DND-41 (cell line): ENCODE results near the gene VPS35L.
A peak's percentile ranks its signal among the peaks of the same experiment; 100 is the strongest.

ENCODE experiments used
- ATAC-seq: fragments of 200-7000 bp; cut with Tn5 transposase; 3 replicates; pipeline ENCODE4 v1.9.1; 2021; ENCODE audit warnings: low read depth; ENCODE audit not compliant: insufficient read depth
- DNase-seq: peaks from one replicate; pipeline ENCODE4 v3.0.0-alpha.2; 2020
- H2AFZ ChIP-seq: 2 replicates; pipeline ENCODE4 v1.6.0; 2012; ENCODE audit warnings: low read depth, low read length
- H3K27ac ChIP-seq: 2 replicates; pipeline ENCODE4 v1.5.1; 2012; ENCODE audit warnings: low read length, inconsistent platforms
- H3K27me3 ChIP-seq: fragments of 200-600 bp; sonication (generic); 2 replicates; pipeline ENCODE4 v1.6.0; 2012; ENCODE audit warnings: low read length, mild to moderate bottlenecking, inconsistent platforms; ENCODE audit not compliant: insufficient read depth, poor library complexity
- H3K36me3 ChIP-seq: 2 replicates; pipeline ENCODE4 v1.5.1; 2012; ENCODE audit warnings: low read length, inconsistent platforms; ENCODE audit not compliant: insufficient read depth
- H3K4me1 ChIP-seq: 2 replicates; pipeline ENCODE4 v1.5.1; 2012; ENCODE audit warnings: mild to moderate bottlenecking, low read length; ENCODE audit not compliant: insufficient read depth
- H3K4me2 ChIP-seq: 2 replicates; pipeline ENCODE4 v1.6.0; 2012; ENCODE audit warnings: mild to moderate bottlenecking, moderate library complexity, low read length, inconsistent platforms; ENCODE audit not compliant: insufficient read depth
- H3K4me3 ChIP-seq, 2 experiments: fragments of 200-600 bp in 1 of 2; shearing (Covaris generic) in 1 of 2; 2 replicates each; pipeline ENCODE4 v1.5.1; 2012 to 2016; ENCODE audit warnings: inconsistent platforms in 2 of 2, low read length in 2 of 2, mild to moderate bottlenecking in 2 of 2, low read depth in 1 of 2, moderate library complexity in 1 of 2
- H3K79me2 ChIP-seq: 2 replicates; pipeline ENCODE4 v1.6.0; 2012; ENCODE audit warnings: low read length, inconsistent platforms; ENCODE audit not compliant: insufficient read depth
- H3K9ac ChIP-seq: 2 replicates; pipeline ENCODE4 v1.6.0; 2012; ENCODE audit warnings: low read depth, mild to moderate bottlenecking, inconsistent platforms, low read length, moderate library complexity
- H3K9me3 ChIP-seq: 2 replicates; pipeline ENCODE4 v1.5.1; 2012; ENCODE audit warnings: low read length, moderate library complexity, mild to moderate bottlenecking, inconsistent platforms; ENCODE audit not compliant: insufficient read depth, severe bottlenecking
- H4K20me1 ChIP-seq: 2 replicates; pipeline ENCODE4 v1.6.0; 2012; ENCODE audit warnings: low read length; ENCODE audit not compliant: insufficient read depth
- CTCF ChIP-seq: IDR thresholded peaks from 2 replicates; pipeline ENCODE4 v1.5.1; 2012; ENCODE audit warnings: borderline replicate concordance, low read length, moderate library complexity, mild to moderate bottlenecking; ENCODE audit not compliant: poor library complexity, severe bottlenecking; ENCODE audit errors: extremely low read depth
- EZH2 ChIP-seq: IDR thresholded peaks from 3 replicates; pipeline ENCODE4 v1.6.1; 2012; ENCODE audit warnings: borderline replicate concordance, low read depth, mild to moderate bottlenecking, moderate library complexity, low read length, inconsistent platforms; ENCODE audit not compliant: severe bottlenecking

Gene VPS35L, protein sequence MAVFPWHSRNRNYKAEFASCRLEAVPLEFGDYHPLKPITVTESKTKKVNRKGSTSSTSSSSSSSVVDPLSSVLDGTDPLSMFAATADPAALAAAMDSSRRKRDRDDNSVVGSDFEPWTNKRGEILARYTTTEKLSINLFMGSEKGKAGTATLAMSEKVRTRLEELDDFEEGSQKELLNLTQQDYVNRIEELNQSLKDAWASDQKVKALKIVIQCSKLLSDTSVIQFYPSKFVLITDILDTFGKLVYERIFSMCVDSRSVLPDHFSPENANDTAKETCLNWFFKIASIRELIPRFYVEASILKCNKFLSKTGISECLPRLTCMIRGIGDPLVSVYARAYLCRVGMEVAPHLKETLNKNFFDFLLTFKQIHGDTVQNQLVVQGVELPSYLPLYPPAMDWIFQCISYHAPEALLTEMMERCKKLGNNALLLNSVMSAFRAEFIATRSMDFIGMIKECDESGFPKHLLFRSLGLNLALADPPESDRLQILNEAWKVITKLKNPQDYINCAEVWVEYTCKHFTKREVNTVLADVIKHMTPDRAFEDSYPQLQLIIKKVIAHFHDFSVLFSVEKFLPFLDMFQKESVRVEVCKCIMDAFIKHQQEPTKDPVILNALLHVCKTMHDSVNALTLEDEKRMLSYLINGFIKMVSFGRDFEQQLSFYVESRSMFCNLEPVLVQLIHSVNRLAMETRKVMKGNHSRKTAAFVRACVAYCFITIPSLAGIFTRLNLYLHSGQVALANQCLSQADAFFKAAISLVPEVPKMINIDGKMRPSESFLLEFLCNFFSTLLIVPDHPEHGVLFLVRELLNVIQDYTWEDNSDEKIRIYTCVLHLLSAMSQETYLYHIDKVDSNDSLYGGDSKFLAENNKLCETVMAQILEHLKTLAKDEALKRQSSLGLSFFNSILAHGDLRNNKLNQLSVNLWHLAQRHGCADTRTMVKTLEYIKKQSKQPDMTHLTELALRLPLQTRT

DNA sequence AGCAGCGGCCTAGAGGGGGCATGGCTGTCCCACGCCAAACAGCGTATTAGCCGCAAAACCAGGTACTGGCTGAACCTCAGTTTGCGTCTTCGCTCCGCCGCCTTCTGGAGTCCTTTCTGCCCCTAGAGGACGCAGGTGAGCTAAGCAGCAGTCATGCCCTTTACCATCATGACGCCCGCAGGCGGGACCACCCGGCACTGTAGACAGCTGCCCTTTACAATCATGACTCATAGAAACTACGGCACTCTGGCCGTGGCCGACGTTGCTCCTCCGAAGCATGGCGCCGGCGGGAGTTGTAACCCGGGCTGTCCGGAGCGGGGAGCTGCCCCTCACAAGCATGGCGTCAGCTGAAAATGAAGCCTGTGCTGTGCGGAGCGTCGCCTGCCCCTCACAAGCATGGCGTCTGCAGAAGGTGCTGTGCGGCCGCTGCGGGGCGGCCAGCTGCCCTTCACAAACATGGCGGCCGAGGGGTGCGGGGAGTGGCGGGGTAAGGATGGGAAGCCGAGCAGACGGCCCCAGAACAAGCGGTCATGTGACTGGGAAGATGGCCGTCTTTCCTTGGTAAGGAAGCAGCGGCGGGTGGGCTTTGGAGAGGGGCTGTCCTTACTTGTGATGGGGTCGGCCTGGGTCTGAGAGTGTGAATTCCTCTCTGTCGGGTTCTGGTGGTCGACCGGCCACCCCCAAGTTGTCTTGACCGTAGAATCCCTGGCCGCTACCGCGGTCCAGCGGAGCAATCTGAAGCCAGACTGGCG is at the start of gene VPS35L:
VPS35L (plus strand) TSS at position 518 of the 752 bp plus-strand sequence; CDS start at position 545, 27 bp downstream.
- H3K4me2 ChIP-seq = peak within 1 kb of the TSS; percentile 69
- peak; percentile 97 for DNase-seq
- H3K79me2 ChIP-seq = peaks cover 21% of the 10 kb centered on the region; the same call in 1 of the 2 replicates
- ATAC-seq = peak; percentile 96
- H3K9ac ChIP-seq = peak within 1 kb of the TSS; percentile 72
- TF ChIP-seq CTCF (peak; percentile 85), EZH2 (no peak)
- H3K27ac ChIP-seq = peak within 1 kb of the TSS; percentile 86
- no peaks in the 10 kb centered on the region for H3K9me3 ChIP-seq
- peak within 1 kb of the TSS; percentile 91 for H2AFZ ChIP-seq
- H3K4me1 ChIP-seq = peaks cover 31% of the 10 kb centered on the region
- H4K20me1 ChIP-seq = no peaks in the 10 kb centered on the region
- H3K27me3 ChIP-seq = no peaks in the 10 kb centered on the region
- H3K4me3 ChIP-seq = peak within 1 kb of the TSS; percentile 81 to 82
- H3K36me3 ChIP-seq = peaks cover 18% of the 10 kb centered on the region; the same call in 1 of the 2 replicates

GRCh38 chr16:19506965-19507364 is 48.5 kb upstream of the VPS35L start:
- H3K79me2 ChIP-seq = no peaks in the 10 kb centered on the region
- no peaks in the 10 kb centered on the region for H3K4me1 ChIP-seq
- no peak for TF ChIP-seq EZH2
- TF ChIP-seq CTCF = no peak
- peaks cover 88% of the 10 kb centered on the region for H3K36me3 ChIP-seq
- H3K27ac ChIP-seq = no peak overlapping the region
- no peak overlapping the region for H2AFZ ChIP-seq
- H3K27me3 ChIP-seq = no peaks in the 10 kb centered on the region
- H3K9me3 ChIP-seq = no peaks in the 10 kb centered on the region
- DNase-seq (no peak), ATAC-seq (no peak)
- H3K4me2 ChIP-seq = no peak overlapping the region
- no peak overlapping the region for H3K9ac ChIP-seq
- no peak overlapping the region for H3K4me3 ChIP-seq
- H4K20me1 ChIP-seq = peaks cover 2% of the 10 kb centered on the region; the same call in 1 of the 2 replicates

DNA sequence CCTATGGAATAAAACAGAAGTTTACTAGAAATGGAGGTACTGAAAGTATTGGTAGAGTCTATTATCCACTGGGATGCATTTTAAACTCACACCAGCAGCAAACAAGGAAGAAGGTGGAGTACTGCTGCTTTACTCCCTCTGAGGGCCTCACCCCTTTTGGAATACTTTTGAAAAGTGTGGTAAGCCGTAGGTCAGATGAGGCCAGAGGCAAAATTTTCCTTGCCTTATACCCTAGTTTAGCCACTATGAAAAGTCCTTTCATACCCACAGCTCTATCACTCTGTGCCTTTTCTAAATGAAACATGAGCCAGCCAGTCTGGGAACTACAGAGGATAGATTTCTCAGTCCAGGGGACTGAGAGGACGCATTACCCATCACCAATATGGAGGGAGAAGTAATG is 47.6 kb upstream of the VPS35L start:
- Histone ChIP-seq H3K4me3 (no peak overlapping the region), H3K9ac (no peak overlapping the region), H3K27ac (no peak overlapping the region), H3K4me2 (no peak overlapping the region), H3K4me1 (no peaks in the 10 kb centered on the region), H2AFZ (no peak overlapping the region), H3K9me3 (no peaks in the 10 kb centered on the region), H3K36me3 (peaks cover 84% of the 10 kb centered on the region), H3K27me3 (no peaks in the 10 kb centered on the region), H3K79me2 (no peaks in the 10 kb centered on the region), H4K20me1 (no peaks in the 10 kb centered on the region)
- TF ChIP-seq CTCF (no peak), EZH2 (no peak)
- DNase-seq = no peak
- ATAC-seq = no peak
